Hepatocyte (in vitro differentiated cells): Measurements from ENCODE around the gene PHLDB2.

Source experiments
- EZH2 ChIP-seq: fragments of 200-600 bp; sonication (generic); IDR thresholded peaks from 2 replicates; pipeline ENCODE4 v1.6.1; 2016; ENCODE audit warnings: antibody characterized with exemption, mild to moderate bottlenecking, borderline replicate concordance
- EZH2phosphoT487 ChIP-seq: fragments of 200-600 bp; sonication (generic); IDR thresholded peaks from one replicate; pipeline ENCODE4 v1.6.1; 2018; ENCODE audit warnings: antibody characterized with exemption, mild to moderate bottlenecking, low read depth, moderate library complexity; ENCODE audit not compliant: unreplicated experiment, severe bottlenecking
- TF ChIP-seq, protein P1 (sequence below): fragments of 200-600 bp; sonication (generic); IDR thresholded peaks from 2 replicates; pipeline ENCODE4 v1.5.1; 2016; ENCODE audit warnings: antibody characterized with exemption, mild to moderate bottlenecking; ENCODE audit not compliant: poor library complexity

DNA sequence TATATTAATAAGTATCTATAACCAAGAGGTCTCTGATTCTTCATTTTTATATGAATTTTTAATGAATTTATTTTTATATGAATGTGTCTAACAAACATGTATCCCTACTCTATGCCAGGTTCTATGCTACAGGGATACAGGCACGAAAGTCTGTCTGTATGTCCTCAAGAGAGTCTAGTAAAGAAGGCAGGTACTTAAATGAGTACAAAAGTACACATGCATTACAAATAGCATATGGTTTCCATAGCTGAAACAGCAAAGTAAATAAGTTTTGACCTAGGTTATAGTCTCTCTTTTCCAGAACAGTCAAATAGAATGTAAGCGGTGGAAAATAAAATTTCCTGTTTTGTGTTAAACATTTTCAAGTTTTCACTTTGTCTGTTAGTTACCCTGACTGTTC lies 106.4 kb downstream of the PHLDB2 start:
- TF ChIP-seq, protein P1, sequence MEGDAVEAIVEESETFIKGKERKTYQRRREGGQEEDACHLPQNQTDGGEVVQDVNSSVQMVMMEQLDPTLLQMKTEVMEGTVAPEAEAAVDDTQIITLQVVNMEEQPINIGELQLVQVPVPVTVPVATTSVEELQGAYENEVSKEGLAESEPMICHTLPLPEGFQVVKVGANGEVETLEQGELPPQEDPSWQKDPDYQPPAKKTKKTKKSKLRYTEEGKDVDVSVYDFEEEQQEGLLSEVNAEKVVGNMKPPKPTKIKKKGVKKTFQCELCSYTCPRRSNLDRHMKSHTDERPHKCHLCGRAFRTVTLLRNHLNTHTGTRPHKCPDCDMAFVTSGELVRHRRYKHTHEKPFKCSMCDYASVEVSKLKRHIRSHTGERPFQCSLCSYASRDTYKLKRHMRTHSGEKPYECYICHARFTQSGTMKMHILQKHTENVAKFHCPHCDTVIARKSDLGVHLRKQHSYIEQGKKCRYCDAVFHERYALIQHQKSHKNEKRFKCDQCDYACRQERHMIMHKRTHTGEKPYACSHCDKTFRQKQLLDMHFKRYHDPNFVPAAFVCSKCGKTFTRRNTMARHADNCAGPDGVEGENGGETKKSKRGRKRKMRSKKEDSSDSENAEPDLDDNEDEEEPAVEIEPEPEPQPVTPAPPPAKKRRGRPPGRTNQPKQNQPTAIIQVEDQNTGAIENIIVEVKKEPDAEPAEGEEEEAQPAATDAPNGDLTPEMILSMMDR = no peak
- TF ChIP-seq EZH2 (no peak), EZH2phosphoT487 (no peak)
